Osteoblast (primary cell): ENCODE results near the gene MTMR4. TPM values are rescaled to one million over a fixed set of nuclear protein-coding genes. Genes with fewer than 3 reads are reported as not detected.

Source experiments
- DNase-seq: peaks from one replicate; pipeline ENCODE4 v3.0.0; 2011; ENCODE audit warnings: low spot score, mixed read lengths; ENCODE audit not compliant: insufficient read length; ENCODE audit errors: missing footprints
- H2AFZ ChIP-seq: 2 replicates; pipeline ENCODE4 v1.6.0; 2011; ENCODE audit warnings: mild to moderate bottlenecking, low read length
- H3K27ac ChIP-seq: 2 replicates; pipeline ENCODE4 v1.5.1; 2011; ENCODE audit warnings: mild to moderate bottlenecking, low read depth, low read length, moderate library complexity
- H3K27me3 ChIP-seq: 2 replicates; pipeline ENCODE4 v1.6.0; 2012; ENCODE audit warnings: mild to moderate bottlenecking, control low read depth, inconsistent platforms, low read length, moderate library complexity; ENCODE audit not compliant: insufficient read depth
- H3K36me3 ChIP-seq: 2 replicates; pipeline ENCODE4 v1.5.1; 2011; ENCODE audit warnings: mild to moderate bottlenecking, low read length, control low read depth, moderate library complexity; ENCODE audit not compliant: insufficient read depth
- H3K4me1 ChIP-seq: 2 replicates; pipeline ENCODE4 v1.5.1; 2011; ENCODE audit warnings: mild to moderate bottlenecking, low read length, control low read depth, moderate library complexity; ENCODE audit not compliant: insufficient read depth
- H3K4me2 ChIP-seq: 2 replicates; pipeline ENCODE4 v1.6.0; 2011; ENCODE audit warnings: mild to moderate bottlenecking, low read length; ENCODE audit not compliant: insufficient read depth
- H3K4me3 ChIP-seq: fragments of 200-600 bp; sonication (generic); 3 replicates; pipeline ENCODE4 v1.5.1; 2012; ENCODE audit warnings: mild to moderate bottlenecking, low read length, inconsistent platforms; ENCODE audit not compliant: insufficient read depth
- H3K79me2 ChIP-seq: 2 replicates; pipeline ENCODE4 v1.6.0; 2012; ENCODE audit warnings: mild to moderate bottlenecking, low read length, control low read depth, inconsistent platforms; ENCODE audit not compliant: insufficient read depth
- H3K9me3 ChIP-seq: 2 replicates; pipeline ENCODE4 v1.5.1; 2011; ENCODE audit warnings: low read depth, low read length, control low read depth
- H4K20me1 ChIP-seq: 2 replicates; pipeline ENCODE4 v1.6.0; 2012; ENCODE audit warnings: mild to moderate bottlenecking, low read length, control low read depth; ENCODE audit not compliant: insufficient read depth
- CTCF ChIP-seq: IDR thresholded peaks from 2 replicates; pipeline ENCODE4 v1.5.1; 2011; ENCODE audit warnings: mild to moderate bottlenecking, low read depth, low read length, moderate library complexity; ENCODE audit errors: extremely low read depth
- total RNA-seq: library from RNA; depleted of rRNA; stranded (reverse); fragments of >200 nt; gene quantifications from 2 replicates; pipeline ENCODE4 v1.2.3, GENCODE V29; 2012

Gene MTMR4
- total RNA-seq, 1 donor, result 51.4 TPM

GRCh38 chr17:58527306-58527705, 12.9 kb upstream of the MTMR4 start:
- Histone ChIP-seq H3K79me2 (no peaks in the 10 kb centered on the region), H3K4me1 (peaks cover 38% of the 10 kb centered on the region), H3K36me3 (no peaks in the 10 kb centered on the region), H3K4me2 (no peak overlapping the region), H3K27ac (no peak overlapping the region), H3K27me3 (peaks cover 6% of the 10 kb centered on the region), H3K9me3 (no peaks in the 10 kb centered on the region), H3K4me3 (no peak overlapping the region), H4K20me1 (no peaks in the 10 kb centered on the region), H2AFZ (no peak overlapping the region)
- peak; percentile 39 for TF ChIP-seq CTCF
- DNase-seq, result no peak

GRCh38 chr17:58525239-58525638, 10.8 kb upstream of the MTMR4 start:
- H3K4me3 ChIP-seq, result peak overlapping the region; percentile 21
- peak overlapping the region; percentile 54 for H3K4me2 ChIP-seq
- H3K79me2 ChIP-seq, result no peaks in the 10 kb centered on the region
- no peaks in the 10 kb centered on the region for H3K27me3 ChIP-seq
- H2AFZ ChIP-seq, result peak overlapping the region; percentile 5
- DNase-seq, result peak; percentile 94
- H3K4me1 ChIP-seq, result peaks cover 36% of the 10 kb centered on the region
- H3K9me3 ChIP-seq, result no peaks in the 10 kb centered on the region
- no peak for TF ChIP-seq CTCF
- H4K20me1 ChIP-seq, result no peaks in the 10 kb centered on the region
- no peaks in the 10 kb centered on the region for H3K36me3 ChIP-seq
- H3K27ac ChIP-seq, result peak overlapping the region; percentile 19

- Histone ChIP-seq H3K36me3 (no peaks in the 10 kb centered on the region), H3K4me2 (no peak overlapping the region), H2AFZ (no peak overlapping the region), H3K79me2 (no peaks in the 10 kb centered on the region), H3K27me3 (no peaks in the 10 kb centered on the region), H3K27ac (no peak overlapping the region), H4K20me1 (no peaks in the 10 kb centered on the region), H3K4me3 (no peak overlapping the region), H3K9me3 (no peaks in the 10 kb centered on the region), H3K4me1 (peaks cover 28% of the 10 kb centered on the region)
- no peak for DNase-seq
- no peak for TF ChIP-seq CTCF
Observed at GRCh38 chr17:58521680-58522079, 7.2 kb upstream of the MTMR4 start.

GRCh38 chr17:58520843-58521430, 6.5 kb upstream of the MTMR4 start:
- DNase-seq, result peak; percentile 81
- Histone ChIP-seq H3K9me3 (no peaks in the 10 kb centered on the region), H2AFZ (no peak overlapping the region), H4K20me1 (no peaks in the 10 kb centered on the region), H3K4me2 (no peak overlapping the region), H3K4me3 (no peak overlapping the region), H3K4me1 (peaks cover 24% of the 10 kb centered on the region), H3K27me3 (no peaks in the 10 kb centered on the region), H3K36me3 (no peaks in the 10 kb centered on the region), H3K79me2 (no peaks in the 10 kb centered on the region), H3K27ac (no peak overlapping the region)
- peak; percentile 61 for TF ChIP-seq CTCF
